Measurements from ENCODE around the gene USH1G.

- TF ChIP-seq CTCF (IDR thresholded peaks at IDR 0.05; ENCODE audit: low read depth, low read length) (no peak), EZH2phosphoT487 (IDR thresholded peaks at IDR 0.05; ENCODE audit: low read depth) (no peak)
Observed at GRCh38 chr17:74949455-74950115, 26.5 kb upstream of the USH1G start.
